HepG2 (cell line): Measurements from ENCODE around the gene ETFRF1. TPM values are rescaled to one million over a fixed set of nuclear protein-coding genes. Genes with fewer than 3 reads are reported as not detected.

ENCODE experiments used
- CBFB ChIP-seq: sonication (generic); formaldehyde crosslinking; IDR thresholded peaks from 2 replicates; pipeline ENCODE4 v1.4.0; 2020; ENCODE audit warnings: missing genetic modification reagents
- DDIT3 ChIP-seq: sonication (generic); formaldehyde crosslinking; IDR thresholded peaks from 2 replicates; pipeline ENCODE4 v1.4.0; 2020; ENCODE audit warnings: mild to moderate bottlenecking, missing genetic modification reagents
- HNF4A ChIP-seq: sonication (generic); formaldehyde crosslinking; IDR thresholded peaks from 2 replicates; pipeline ENCODE4 v1.4.0; 2020; ENCODE audit warnings: missing genetic modification reagents
- MLX ChIP-seq: IDR thresholded peaks from 2 replicates; pipeline ENCODE4 v1.6.1; 2016
- NFIC ChIP-seq: IDR thresholded peaks from 2 replicates; pipeline ENCODE4 v1.6.1; 2012; ENCODE audit warnings: mild to moderate bottlenecking, low read length, inconsistent platforms
- PRMT3 ChIP-seq: sonication (generic); formaldehyde crosslinking; IDR thresholded peaks from 2 replicates; pipeline ENCODE4 v1.8.1; 2022; ENCODE audit warnings: low read depth, mild to moderate bottlenecking, moderate library complexity, missing genetic modification reagents, borderline replicate concordance
- STAG1 ChIP-seq: sonication (generic); formaldehyde crosslinking; IDR thresholded peaks from 2 replicates; pipeline ENCODE4 v1.4.0; 2020; ENCODE audit warnings: missing genetic modification reagents
- TBX2 ChIP-seq: sonication (generic); formaldehyde crosslinking; IDR thresholded peaks from 2 replicates; pipeline ENCODE4 v1.5.0; 2020; ENCODE audit warnings: missing genetic modification reagents, mild to moderate bottlenecking, borderline replicate concordance
- ZFP90 ChIP-seq: sonication (generic); formaldehyde crosslinking; IDR thresholded peaks from 2 replicates; pipeline ENCODE4 v1.8.0; 2022; ENCODE audit warnings: missing genetic modification reagents, mild to moderate bottlenecking, inconsistent platforms, borderline replicate concordance
- ZNF225 ChIP-seq: sonication (generic); formaldehyde crosslinking; IDR thresholded peaks from 2 replicates; pipeline ENCODE4 v1.4.0; 2020; ENCODE audit warnings: mild to moderate bottlenecking, missing genetic modification reagents
- polyA plus RNA-seq, 8 experiments: library from polyadenylated mRNA; depleted of rRNA in 3 of 8; stranded (reverse) in 7 of 8; unstranded in 1 of 8; fragments of >200 nt; fragmentation: Illumina TruSeq in 4 of 8; extraction: Trizol in 4 of 8; gene quantifications; 2 replicates each; pipeline versions ENCODE4 v1.2.1 to v1.2.3, GENCODE V29; 2011 to 2016; ENCODE audit warnings: low read depth in 4 of 8, missing spikeins in 1 of 8, mixed read lengths in 1 of 8; ENCODE audit not compliant: insufficient read depth in 1 of 8
- total RNA-seq, 5 experiments: library from RNA; depleted of rRNA; stranded (reverse); fragments of >200 nt; fragmentation: Illumina TruSeq; extraction: Trizol; gene quantifications; 2 replicates each; pipeline ENCODE4 v1.2.3, GENCODE V29; 2016; ENCODE audit warnings: low read depth in 1 of 5
- TF ChIP-seq, protein P1 (sequence below): sonication (generic); formaldehyde crosslinking; IDR thresholded peaks from 2 replicates; pipeline ENCODE4 v1.4.0; 2020; ENCODE audit warnings: missing genetic modification reagents

The ETFRF1 gene
- total and polyA plus RNA-seq, 2 of the 13 experiments (the other 11 are each of a cell fraction or from before 2014, with no cell fraction given), result 6.8 to 7.0 TPM

- no peak for TF ChIP-seq DDIT3 (CRISPR knock-in tag)
- TF ChIP-seq MLX (CRISPR knock-in tag), result no peak
- no peak for TF ChIP-seq NFIC
- peak; percentile 11; the same call in 1 of the 2 replicates for TF ChIP-seq TBX2 (CRISPR knock-in tag)
- TF ChIP-seq, protein P1, sequence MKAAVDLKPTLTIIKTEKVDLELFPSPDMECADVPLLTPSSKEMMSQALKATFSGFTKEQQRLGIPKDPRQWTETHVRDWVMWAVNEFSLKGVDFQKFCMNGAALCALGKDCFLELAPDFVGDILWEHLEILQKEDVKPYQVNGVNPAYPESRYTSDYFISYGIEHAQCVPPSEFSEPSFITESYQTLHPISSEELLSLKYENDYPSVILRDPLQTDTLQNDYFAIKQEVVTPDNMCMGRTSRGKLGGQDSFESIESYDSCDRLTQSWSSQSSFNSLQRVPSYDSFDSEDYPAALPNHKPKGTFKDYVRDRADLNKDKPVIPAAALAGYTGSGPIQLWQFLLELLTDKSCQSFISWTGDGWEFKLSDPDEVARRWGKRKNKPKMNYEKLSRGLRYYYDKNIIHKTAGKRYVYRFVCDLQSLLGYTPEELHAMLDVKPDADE (CRISPR knock-in tag), result no peak
- no peak for TF ChIP-seq HNF4A (CRISPR knock-in tag)
- TF ChIP-seq PRMT3, result no peak
- no peak for TF ChIP-seq CBFB
- no peak for TF ChIP-seq ZFP90
- no peak for TF ChIP-seq STAG1 (CRISPR knock-in tag)
- no peak for TF ChIP-seq ZNF225 (CRISPR knock-in tag)
These were observed 55.1 kb downstream of the ETFRF1 start (continued) for GRCh38 chr12:25249931-25250738.
